Measurements from ENCODE around the gene SHISA6.

The SHISA6 gene

DNA sequence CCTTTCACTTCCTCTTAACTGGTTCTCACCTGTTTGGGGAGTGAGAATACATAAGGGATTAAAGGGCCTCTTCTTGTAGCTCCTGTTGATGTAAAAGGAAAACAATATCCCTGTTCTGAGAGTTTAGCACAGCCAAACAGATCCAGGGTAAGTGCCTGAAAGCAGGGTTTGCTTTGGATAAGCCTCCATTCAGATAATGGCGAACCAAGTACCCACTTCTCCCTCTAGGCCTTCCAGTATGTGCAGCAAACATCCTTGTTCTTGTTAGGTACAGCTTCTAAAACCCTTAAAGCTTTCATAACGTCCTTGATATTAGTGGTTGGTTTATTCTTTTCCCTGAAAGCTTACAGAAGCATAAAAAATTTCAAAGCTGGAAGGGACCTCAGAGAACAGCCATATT is 226.6 kb downstream of the SHISA6 start (continued):
- TF ChIP-seq, protein P1, sequence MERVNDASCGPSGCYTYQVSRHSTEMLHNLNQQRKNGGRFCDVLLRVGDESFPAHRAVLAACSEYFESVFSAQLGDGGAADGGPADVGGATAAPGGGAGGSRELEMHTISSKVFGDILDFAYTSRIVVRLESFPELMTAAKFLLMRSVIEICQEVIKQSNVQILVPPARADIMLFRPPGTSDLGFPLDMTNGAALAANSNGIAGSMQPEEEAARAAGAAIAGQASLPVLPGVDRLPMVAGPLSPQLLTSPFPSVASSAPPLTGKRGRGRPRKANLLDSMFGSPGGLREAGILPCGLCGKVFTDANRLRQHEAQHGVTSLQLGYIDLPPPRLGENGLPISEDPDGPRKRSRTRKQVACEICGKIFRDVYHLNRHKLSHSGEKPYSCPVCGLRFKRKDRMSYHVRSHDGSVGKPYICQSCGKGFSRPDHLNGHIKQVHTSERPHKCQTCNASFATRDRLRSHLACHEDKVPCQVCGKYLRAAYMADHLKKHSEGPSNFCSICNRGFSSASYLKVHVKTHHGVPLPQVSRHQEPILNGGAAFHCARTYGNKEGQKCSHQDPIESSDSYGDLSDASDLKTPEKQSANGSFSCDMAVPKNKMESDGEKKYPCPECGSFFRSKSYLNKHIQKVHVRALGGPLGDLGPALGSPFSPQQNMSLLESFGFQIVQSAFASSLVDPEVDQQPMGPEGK (CRISPR knock-in tag; IDR thresholded peaks at IDR 0.05; ENCODE audit: borderline replicate concordance), result no peak

DNA sequence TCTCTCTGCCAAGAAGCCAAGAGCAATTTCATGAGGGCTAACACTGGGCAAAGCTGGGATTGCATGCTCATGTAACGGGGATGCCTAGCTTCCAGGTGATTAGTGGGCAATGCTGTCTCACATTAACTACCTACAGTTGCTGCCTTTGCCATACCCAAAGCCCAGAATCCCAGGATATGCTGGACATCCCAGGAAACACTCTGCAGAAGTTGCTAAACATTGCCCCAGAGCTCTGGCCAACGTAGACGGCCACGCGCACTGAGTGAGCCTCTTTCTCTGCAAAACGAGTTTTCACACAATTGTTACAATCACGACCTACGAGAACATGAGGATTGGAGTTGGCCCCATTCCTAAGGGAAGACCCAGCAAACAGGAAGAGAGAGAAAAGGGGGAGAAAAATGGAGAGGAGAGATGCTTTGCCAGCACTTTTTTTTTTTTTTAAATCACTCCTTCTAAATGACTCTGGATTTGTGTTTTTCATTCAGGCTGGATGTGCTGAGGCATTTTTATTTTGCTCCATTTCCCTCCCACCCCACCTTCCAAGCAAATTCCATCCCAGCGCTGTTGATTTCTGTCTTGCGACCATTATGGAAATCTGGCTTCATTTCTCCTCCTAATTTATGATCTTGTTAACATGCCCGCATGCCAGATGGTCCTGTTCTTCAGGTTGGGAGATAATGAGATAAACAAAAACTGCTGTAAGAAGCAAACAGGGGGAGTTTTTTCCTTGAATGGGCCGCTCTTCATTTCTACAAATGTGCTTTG is 244.5 kb downstream of the SHISA6 start:
- no peak for ATAC-seq
- TF ChIP-seq BACH2 (CRISPR knock-in tag; IDR thresholded peaks at IDR 0.05; ENCODE audit: borderline replicate concordance) (no peak), ZFP3 (CRISPR knock-in tag; IDR thresholded peaks at IDR 0.05) (no peak), ZNF70 (CRISPR knock-in tag; IDR thresholded peaks at IDR 0.05) (no peak), ISL1 (CRISPR knock-in tag; IDR thresholded peaks at IDR 0.05) (no peak), ZC3H10 (CRISPR knock-in tag; IDR thresholded peaks at IDR 0.05) (no peak), ARNTL (CRISPR knock-in tag; IDR thresholded peaks at IDR 0.05; ENCODE audit: borderline replicate concordance, low read depth) (no peak), TOX (CRISPR knock-in tag; IDR thresholded peaks at IDR 0.05; ENCODE audit: borderline replicate concordance) (no peak), ZFP30 (CRISPR knock-in tag; IDR thresholded peaks at IDR 0.05) (no peak), ESRRG (CRISPR knock-in tag; IDR thresholded peaks at IDR 0.05) (no peak), ZNF8 (CRISPR knock-in tag; IDR thresholded peaks at IDR 0.05) (no peak), OSR1 (CRISPR knock-in tag; IDR thresholded peaks at IDR 0.05) (no peak), PPARA (CRISPR knock-in tag; IDR thresholded peaks at IDR 0.05; ENCODE audit: borderline replicate concordance) (no peak)
- TF ChIP-seq, protein P2, sequence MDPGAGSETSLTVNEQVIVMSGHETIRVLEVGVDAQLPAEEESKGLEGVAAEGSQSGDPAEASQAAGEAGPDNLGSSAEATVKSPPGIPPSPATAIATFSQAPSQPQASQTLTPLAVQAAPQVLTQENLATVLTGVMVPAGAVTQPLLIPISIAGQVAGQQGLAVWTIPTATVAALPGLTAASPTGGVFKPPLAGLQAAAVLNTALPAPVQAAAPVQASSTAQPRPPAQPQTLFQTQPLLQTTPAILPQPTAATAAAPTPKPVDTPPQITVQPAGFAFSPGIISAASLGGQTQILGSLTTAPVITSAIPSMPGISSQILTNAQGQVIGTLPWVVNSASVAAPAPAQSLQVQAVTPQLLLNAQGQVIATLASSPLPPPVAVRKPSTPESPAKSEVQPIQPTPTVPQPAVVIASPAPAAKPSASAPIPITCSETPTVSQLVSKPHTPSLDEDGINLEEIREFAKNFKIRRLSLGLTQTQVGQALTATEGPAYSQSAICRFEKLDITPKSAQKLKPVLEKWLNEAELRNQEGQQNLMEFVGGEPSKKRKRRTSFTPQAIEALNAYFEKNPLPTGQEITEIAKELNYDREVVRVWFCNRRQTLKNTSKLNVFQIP (CRISPR knock-in tag; IDR thresholded peaks at IDR 0.05; ENCODE audit: borderline replicate concordance, low read depth), result no peak
- TF ChIP-seq, protein P3, sequence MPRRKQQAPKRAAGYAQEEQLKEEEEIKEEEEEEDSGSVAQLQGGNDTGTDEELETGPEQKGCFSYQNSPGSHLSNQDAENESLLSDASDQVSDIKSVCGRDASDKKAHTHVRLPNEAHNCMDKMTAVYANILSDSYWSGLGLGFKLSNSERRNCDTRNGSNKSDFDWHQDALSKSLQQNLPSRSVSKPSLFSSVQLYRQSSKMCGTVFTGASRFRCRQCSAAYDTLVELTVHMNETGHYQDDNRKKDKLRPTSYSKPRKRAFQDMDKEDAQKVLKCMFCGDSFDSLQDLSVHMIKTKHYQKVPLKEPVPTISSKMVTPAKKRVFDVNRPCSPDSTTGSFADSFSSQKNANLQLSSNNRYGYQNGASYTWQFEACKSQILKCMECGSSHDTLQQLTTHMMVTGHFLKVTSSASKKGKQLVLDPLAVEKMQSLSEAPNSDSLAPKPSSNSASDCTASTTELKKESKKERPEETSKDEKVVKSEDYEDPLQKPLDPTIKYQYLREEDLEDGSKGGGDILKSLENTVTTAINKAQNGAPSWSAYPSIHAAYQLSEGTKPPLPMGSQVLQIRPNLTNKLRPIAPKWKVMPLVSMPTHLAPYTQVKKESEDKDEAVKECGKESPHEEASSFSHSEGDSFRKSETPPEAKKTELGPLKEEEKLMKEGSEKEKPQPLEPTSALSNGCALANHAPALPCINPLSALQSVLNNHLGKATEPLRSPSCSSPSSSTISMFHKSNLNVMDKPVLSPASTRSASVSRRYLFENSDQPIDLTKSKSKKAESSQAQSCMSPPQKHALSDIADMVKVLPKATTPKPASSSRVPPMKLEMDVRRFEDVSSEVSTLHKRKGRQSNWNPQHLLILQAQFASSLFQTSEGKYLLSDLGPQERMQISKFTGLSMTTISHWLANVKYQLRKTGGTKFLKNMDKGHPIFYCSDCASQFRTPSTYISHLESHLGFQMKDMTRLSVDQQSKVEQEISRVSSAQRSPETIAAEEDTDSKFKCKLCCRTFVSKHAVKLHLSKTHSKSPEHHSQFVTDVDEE (CRISPR knock-in tag; IDR thresholded peaks at IDR 0.05), result no peak
- TF ChIP-seq, protein P1 (CRISPR knock-in tag; IDR thresholded peaks at IDR 0.05; ENCODE audit: borderline replicate concordance), result no peak

DNA sequence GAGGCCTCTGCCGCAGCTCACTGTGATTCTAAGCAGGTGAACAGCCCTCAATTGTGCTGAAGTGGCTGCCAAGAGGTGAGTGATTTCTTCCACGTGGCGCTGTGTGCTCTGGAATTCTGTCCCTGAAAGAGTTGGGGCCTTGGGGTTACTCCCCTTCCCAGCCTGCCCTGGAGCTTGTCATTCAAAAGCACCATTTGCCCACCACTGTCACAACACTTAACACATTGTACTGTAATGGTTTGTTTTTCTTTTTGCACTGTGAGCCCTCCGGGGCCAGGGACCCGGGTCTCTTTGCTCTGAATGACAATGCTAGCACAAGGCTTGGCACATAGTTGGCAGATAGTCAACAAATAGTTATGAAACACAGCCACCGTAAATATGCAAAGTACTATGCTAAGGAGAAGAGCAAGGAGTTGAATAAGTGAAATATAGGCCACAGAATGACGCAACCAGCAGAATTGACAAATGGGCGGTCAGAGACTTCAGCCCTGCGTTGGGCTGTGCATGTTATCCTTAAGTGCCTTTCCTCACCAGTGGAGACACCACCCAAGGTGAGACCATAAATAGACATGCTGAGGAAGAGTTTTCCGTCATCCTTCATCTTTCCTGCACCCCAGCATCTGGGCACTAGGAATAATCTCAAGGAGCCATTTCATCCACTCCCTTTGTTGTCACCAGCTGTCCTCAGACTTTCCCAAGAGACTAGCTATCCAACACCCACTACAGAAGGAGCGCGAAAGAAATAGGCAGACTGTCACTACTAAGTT is 245.3 kb downstream of the SHISA6 start:
- no peak for TF ChIP-seq ZC3H10 (CRISPR knock-in tag; IDR thresholded peaks at IDR 0.05)
- TF ChIP-seq ESRRG (CRISPR knock-in tag; IDR thresholded peaks at IDR 0.05), result no peak
- TF ChIP-seq RARB (CRISPR knock-in tag; IDR thresholded peaks at IDR 0.05), result no peak
- TF ChIP-seq, protein P4, sequence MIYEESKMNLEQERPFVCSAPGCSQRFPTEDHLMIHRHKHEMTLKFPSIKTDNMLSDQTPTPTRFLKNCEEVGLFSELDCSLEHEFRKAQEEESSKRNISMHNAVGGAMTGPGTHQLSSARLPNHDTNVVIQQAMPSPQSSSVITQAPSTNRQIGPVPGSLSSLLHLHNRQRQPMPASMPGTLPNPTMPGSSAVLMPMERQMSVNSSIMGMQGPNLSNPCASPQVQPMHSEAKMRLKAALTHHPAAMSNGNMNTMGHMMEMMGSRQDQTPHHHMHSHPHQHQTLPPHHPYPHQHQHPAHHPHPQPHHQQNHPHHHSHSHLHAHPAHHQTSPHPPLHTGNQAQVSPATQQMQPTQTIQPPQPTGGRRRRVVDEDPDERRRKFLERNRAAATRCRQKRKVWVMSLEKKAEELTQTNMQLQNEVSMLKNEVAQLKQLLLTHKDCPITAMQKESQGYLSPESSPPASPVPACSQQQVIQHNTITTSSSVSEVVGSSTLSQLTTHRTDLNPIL (CRISPR knock-in tag; IDR thresholded peaks at IDR 0.05; ENCODE audit: low read depth), result no peak
- TF ChIP-seq TOX (CRISPR knock-in tag; IDR thresholded peaks at IDR 0.05; ENCODE audit: borderline replicate concordance), result no peak
- no peak for ATAC-seq

Measured in SK-N-SH treated with all-trans-retinoic acid at 6 μM for 48 hours (cell line).